ENCODE results near the gene TNNI2. TPM values are rescaled to one million over a fixed set of nuclear protein-coding genes. Genes with fewer than 3 reads are reported as not detected.
A peak's percentile ranks its signal among the peaks of the same experiment; 100 is the strongest.
"Not testable (repeated sequence)": the region's sequence is repeated elsewhere in the genome, so short reads cannot be mapped to it uniquely, and the experiment has no call there.

Gene TNNI2
- polyA plus RNA-seq, 6 donors from 2014 or later, result 3.9 to 12.2 (median 7.2) TPM

DNA sequence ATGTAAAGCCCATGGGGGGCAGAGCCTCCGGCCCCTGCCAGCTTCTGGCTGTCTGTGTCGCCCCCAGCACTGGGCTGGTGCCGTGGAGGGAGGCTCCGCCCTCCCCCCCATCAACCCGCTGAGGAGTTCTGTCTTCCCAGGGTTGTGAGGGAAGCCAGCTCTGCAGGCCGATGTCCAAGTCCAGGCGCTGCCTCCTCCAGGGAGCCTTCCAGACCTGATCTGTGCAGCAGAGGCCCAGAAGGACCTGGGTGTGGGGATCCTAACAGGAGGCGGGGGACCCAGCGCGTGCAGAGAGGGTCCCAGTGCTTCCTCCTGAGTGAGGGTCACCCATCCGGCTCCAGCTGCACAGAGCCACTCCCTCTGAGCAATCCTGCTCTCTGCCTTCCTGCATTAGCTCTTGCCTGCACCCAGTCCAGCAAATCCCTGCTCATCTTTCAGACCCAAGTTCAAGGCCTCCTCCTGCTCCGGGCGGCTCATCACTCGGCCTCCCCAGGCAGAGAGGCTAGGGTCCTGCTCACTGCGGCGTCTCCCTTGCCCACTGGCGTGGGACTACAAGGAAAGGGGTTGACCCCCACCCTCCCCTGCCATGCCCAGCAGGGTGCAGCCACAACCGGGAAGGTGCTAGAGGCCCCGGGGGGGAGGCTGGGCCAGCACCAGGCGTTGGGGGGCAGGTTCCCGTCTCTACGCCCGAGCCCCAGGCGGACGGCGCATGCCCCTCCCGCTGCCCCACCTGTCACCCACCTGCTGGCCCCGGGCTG lies 36.5 kb downstream of the TNNI2 start:
- no peak for DNase-seq
- peaks cover 40 to 63% (median 50%) of the 10 kb centered on the region in 3 donors for H3K4me1 Mint-ChIP-seq
- H3K36me3 Mint-ChIP-seq, result no peaks in the 10 kb centered on the region
- ATAC-seq (ENCODE audit: low read depth in 2 of 2), result no peak
- H3K27ac Mint-ChIP-seq, result peak overlapping the region in 4 of 6 donors; percentile 47 to 71 (median 58)
- no peaks in the 10 kb centered on the region for H3K27me3 Mint-ChIP-seq
- H3K9me3 Mint-ChIP-seq, result no peaks in the 10 kb centered on the region
- no peak overlapping the region for H3K4me3 Mint-ChIP-seq

DNA sequence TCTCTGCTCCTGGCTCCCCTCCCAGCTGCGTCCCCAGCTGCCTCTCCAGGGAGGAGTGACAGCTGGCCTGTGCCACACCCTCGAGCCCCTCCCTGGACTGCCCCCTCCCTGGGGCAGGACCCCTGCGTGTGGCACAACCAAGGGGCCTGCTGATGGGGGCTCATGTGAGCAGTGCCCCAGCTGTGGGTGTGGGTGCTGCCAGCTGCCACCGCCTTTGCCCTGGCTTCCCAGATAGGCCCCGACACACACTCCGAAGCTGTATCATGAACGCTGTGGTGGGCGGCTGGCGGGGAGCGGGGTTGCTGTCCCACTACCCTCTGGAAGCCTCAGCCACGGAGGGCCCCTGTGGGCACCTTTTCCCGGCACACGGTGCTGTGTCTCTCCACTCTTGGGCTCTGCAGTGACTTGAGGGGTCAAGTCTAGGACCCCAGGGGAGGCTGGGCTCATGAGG lies 37.1 kb downstream of the TNNI2 start:
- not testable (repeated sequence) for H3K4me3 Mint-ChIP-seq; ATAC-seq (ENCODE audit: low read depth in 2 of 2); H3K36me3 Mint-ChIP-seq; DNase-seq; H3K27me3 Mint-ChIP-seq; H3K9me3 Mint-ChIP-seq
- H3K27ac Mint-ChIP-seq, result peak overlapping the region in 1 of 6 donors; percentile 41
- H3K4me1 Mint-ChIP-seq, result peaks cover 40 to 63% (median 50%) of the 10 kb centered on the region in 3 donors

DNA sequence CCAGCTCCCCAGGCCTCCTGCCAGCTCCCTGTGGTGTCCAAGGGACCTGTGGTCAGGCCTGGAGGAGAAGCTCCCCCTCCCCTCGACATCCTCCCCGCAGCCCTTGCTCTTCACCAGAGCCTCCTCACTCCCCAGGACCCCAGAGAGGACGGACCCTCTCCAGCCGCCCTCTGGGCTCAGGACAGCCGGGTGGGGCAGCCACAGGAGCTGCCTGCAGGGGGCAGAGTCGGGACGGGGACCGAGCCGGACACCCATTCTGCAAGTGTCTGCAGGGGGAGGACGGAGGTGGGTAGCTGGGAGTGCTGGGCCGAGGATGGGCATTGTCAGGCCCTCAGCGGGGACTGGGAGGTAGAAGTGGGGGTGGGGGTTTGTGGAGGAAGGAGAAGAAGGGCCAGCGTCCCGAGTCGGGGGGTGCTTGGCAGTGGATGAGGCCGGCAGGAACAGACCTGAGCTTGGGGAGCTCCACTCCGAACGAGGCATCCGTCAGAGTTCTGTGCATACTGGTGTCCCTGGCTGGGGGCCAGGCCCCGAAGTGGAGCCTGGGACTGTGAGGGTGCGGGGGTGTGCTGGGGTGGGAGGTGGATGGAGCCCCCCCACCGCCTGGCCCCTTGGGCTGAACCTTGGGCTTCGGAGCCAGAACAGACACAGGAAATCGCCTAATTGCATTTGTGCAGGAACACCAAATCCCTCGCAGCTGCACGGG lies 37.7 kb downstream of the TNNI2 start:
- H3K4me1 Mint-ChIP-seq, result peaks cover 38 to 61% (median 52%) of the 10 kb centered on the region in 3 donors

DNA sequence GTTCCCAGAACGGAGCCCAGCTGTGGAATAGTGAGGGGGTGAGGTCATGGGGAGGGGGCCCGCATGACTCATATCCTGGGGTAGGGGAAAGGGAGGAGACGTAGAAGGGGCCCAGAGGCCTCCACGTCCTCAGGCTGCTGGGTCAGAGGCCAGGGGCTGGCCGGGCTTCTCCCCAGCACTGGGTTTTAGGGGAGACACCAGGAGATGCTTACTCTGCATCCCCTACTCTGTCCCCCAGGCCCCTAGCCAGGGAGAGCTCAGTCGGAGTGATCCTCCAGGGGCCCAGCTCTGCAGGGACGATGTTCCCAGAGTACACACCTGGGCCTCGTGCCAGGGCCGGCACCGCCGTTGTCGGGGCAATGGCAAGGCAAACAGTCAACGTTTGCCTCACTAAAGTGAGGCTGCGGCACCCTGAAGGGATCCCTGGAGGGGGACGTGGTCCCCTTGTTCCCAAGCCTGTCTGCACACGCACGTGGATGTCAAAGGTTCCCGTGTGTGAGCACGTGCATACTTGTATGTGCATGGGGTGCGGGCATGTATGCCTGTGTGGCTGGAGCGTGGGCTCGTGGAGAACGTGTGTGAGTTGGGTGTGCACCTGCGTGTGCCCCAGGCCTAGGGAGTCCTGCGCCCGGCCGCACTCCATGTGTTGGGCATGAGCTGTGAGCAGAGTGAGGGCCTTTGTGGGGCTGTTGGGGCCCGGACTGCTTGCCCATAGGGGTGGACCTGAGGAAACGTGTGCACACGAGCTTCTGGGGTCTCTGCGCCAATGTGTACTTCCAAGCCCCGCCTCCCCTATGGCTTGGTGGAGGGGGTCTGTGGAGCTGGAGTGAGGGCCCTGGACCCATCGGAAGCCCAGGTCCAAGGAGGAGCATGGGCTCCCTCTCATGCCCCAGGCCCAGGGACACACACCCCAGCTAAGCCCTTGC lies 38.7 kb downstream of the TNNI2 start:
- no peak for DNase-seq
- peak overlapping the region in 5 of 6 donors; percentile 54 to 82 (median 70) for H3K27ac Mint-ChIP-seq
- H3K4me3 Mint-ChIP-seq, result peak overlapping the region in 2 of 8 donors; percentile 8 to 35
- H3K9me3 Mint-ChIP-seq, result no peaks in the 10 kb centered on the region
- no peaks in the 10 kb centered on the region for H3K36me3 Mint-ChIP-seq
- H3K4me1 Mint-ChIP-seq, result peaks cover 34 to 58% (median 47%) of the 10 kb centered on the region in 3 donors
- no peaks in the 10 kb centered on the region for H3K27me3 Mint-ChIP-seq
- no peak for ATAC-seq (ENCODE audit: low read depth in 2 of 2)

More for the DNA sequence above, 37.7 kb downstream of the TNNI2 start:
- Mint-ChIP-seq H3K36me3 (no peaks in the 10 kb centered on the region), H3K4me3 (no peak overlapping the region), H3K27ac (peak overlapping the region in 2 of 6 donors; percentile 38 to 41), H3K9me3 (no peaks in the 10 kb centered on the region), H3K27me3 (no peaks in the 10 kb centered on the region)
- ATAC-seq (ENCODE audit: low read depth in 2 of 2) (no peak), DNase-seq (no peak)

DNA sequence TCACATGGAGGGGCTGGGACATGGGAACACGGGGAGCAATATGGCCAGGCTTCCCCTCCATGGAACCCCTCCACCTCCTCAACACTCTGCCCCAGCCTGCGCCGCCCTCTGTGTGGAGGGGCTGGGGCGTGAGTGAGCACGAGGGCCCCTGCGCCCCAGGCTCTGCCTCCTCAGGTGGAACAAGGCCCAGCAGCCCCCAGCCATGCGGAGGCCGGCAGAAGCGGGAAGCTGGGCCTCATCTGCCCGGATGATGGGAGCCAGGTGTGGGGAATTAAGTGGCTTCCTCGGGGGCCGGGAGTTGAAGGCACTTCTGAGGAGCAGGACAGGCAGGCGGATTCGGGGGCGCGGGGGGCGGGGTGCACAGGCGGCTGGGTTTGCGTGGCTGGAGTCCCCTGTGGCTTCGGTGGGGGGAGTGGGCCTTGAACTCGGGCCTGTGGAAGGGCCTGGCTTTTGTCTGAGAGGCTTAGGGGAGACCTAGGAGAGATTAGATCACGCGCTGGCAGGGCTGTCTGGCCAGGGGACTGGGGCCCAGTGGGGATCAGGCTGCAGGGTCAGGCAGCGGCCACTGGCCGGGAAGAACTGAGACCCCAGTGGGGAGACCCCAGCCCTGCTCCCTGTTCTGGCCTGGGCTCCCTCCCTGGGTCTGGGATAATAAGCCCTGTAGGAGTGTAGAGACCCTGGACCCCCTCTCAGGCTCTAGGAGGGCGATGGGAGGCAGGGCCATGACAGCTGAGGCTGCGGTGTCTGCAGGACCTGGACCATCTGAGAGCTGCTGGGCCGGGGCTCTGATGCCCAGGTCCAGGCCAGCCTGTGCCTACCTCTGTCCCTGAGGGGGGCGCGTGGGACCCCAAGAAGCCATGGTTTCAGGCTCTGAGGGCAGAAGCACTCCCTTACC lies 39.6 kb downstream of the TNNI2 start:
- no peak for DNase-seq
- H3K27ac Mint-ChIP-seq, result peak overlapping the region in 1 of 6 donors; percentile 77
- H3K4me3 Mint-ChIP-seq, result no peak overlapping the region
- no peaks in the 10 kb centered on the region for H3K27me3 Mint-ChIP-seq
- peaks cover 31 to 55% (median 43%) of the 10 kb centered on the region in 3 donors for H3K4me1 Mint-ChIP-seq
- H3K9me3 Mint-ChIP-seq, result no peaks in the 10 kb centered on the region
- H3K36me3 Mint-ChIP-seq, result no peaks in the 10 kb centered on the region
- no peak for ATAC-seq (ENCODE audit: low read depth in 2 of 2)

DNA sequence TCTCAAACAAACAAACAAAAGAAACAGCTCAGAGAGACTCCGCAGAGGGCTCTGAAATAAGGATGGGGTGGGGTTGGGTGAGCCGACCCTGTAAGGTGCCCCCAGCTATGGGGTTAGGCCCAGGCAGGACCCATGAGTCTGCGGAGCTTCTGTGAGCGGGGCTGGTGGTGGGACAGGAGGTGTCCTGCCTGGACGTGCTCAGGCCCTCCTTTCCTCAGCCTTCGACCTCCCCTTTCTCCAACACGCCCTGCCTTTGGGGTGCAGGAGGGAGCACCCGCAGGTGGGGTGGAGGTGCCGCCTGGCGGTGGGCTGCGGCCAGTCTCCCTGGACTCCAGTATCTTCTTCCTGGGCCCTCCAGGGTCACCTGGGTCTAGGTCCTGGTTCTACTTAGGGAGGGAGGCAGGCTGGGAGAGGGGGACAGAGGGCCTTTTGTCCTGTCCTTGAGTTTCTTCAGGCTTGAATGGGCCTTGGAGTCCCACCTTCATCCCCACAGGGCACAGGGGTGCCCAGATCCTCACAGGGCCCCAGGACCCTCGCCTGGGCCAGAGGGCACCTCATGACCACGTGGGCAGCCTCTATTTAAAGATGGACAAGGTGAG lies 40.7 kb downstream of the TNNI2 start:
- DNase-seq, result no peak
- Mint-ChIP-seq H3K9me3 (no peaks in the 10 kb centered on the region), H3K36me3 (no peaks in the 10 kb centered on the region), H3K27me3 (no peaks in the 10 kb centered on the region), H3K27ac (peak overlapping the region in 4 of 6 donors; percentile 13 to 67 (median 55)), H3K4me3 (peak overlapping the region in 1 of 8 donors; percentile 29), H3K4me1 (peaks cover 27 to 55% (median 45%) of the 10 kb centered on the region in 3 donors)
- ATAC-seq (ENCODE audit: low read depth in 2 of 2), result no peak

DNA sequence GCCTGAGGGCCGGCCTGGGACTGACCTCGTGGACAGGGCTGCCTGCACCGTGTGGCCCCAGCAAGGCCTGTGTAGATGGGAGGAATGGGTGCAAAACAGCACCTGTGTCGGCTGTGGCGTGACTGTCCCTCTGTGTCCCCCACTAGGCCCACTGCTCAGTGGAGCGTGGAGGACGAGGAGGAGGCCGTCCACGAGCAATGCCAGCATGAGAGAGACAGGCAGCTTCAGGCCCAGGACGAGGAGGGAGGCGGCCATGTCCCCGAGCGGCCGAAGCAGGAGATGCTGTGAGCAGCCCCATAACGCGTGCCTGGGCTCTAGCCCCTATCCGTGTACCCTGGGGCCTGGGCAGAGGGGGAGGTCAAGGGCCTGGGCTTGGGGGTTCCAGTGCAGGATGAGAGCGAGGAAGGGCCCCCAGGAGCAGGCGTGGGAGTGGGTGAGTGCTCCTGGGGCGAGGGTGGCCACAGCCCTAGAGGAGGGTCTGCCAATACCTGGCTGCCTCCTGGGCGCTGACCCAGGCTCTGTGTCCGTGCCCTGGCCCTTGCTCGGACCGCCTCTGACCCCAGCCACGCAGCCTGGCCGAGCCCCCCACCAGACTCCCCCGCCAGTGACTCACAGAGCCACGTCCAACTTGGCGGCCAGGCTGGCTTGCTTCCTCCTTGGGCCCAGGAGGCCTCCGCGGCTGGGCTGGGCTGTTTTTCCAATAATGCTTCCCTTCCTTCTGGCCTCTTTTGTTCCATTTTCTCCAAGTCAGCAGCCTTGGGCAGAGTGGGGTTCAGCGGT lies 41.4 kb downstream of the TNNI2 start:
- peak overlapping the region in 5 of 6 donors; percentile 13 to 81 (median 66) for H3K27ac Mint-ChIP-seq
- no peaks in the 10 kb centered on the region for H3K9me3 Mint-ChIP-seq
- DNase-seq (no peak), ATAC-seq (ENCODE audit: low read depth in 2 of 2) (no peak)
- no peaks in the 10 kb centered on the region for H3K27me3 Mint-ChIP-seq
- H3K4me1 Mint-ChIP-seq, result peaks cover 27 to 55% (median 44%) of the 10 kb centered on the region in 3 donors
- no peaks in the 10 kb centered on the region for H3K36me3 Mint-ChIP-seq
- H3K4me3 Mint-ChIP-seq, result peak overlapping the region in 3 of 8 donors; percentile 39 to 70 (median 42)

DNA sequence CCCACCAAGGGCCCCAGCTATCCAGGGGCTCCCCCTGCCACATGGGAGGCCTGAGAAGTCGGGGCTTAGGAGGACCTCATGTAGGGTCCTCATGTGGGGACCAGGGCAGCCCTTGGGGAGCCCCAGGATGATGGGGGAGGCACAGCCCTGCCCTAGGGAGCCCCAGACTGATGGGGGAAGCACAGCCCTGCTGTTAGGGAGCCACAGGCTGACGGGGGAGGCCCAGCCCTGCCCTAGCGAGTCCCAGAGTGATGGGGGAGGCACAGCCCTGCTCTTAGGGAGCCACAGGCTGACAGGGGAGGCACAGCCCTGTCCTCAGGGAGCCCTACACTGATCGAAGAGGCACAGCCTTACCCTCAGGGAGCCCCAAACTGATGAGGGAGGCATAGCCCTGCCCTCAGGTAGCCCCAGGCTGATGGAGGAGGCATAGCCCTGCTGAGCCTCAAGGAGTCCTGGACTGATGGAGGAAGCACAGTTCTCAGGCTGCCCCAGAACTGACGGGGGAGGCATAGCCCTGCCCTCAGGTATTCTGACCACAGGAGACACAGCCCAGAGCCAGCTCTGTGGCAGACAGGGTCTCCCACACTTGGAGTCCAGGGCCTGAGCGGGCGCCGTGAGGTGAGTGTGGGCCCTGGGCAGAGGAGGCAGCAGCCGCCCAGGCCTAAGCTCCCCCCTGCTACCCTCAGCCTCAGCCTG lies 42.1 kb downstream of the TNNI2 start:
- DNase-seq, result no peak
- peak overlapping the region in 5 of 8 donors; percentile 9 to 70 (median 42) for H3K4me3 Mint-ChIP-seq
- H3K36me3 Mint-ChIP-seq, result no peaks in the 10 kb centered on the region
- H3K27ac Mint-ChIP-seq, result peak overlapping the region; percentile 16 to 90 (median 75)
- no peaks in the 10 kb centered on the region for H3K9me3 Mint-ChIP-seq
- ATAC-seq (ENCODE audit: low read depth in 2 of 2), result no peak
- no peaks in the 10 kb centered on the region for H3K27me3 Mint-ChIP-seq
- peaks cover 23 to 55% (median 41%) of the 10 kb centered on the region in 3 donors for H3K4me1 Mint-ChIP-seq

DNA sequence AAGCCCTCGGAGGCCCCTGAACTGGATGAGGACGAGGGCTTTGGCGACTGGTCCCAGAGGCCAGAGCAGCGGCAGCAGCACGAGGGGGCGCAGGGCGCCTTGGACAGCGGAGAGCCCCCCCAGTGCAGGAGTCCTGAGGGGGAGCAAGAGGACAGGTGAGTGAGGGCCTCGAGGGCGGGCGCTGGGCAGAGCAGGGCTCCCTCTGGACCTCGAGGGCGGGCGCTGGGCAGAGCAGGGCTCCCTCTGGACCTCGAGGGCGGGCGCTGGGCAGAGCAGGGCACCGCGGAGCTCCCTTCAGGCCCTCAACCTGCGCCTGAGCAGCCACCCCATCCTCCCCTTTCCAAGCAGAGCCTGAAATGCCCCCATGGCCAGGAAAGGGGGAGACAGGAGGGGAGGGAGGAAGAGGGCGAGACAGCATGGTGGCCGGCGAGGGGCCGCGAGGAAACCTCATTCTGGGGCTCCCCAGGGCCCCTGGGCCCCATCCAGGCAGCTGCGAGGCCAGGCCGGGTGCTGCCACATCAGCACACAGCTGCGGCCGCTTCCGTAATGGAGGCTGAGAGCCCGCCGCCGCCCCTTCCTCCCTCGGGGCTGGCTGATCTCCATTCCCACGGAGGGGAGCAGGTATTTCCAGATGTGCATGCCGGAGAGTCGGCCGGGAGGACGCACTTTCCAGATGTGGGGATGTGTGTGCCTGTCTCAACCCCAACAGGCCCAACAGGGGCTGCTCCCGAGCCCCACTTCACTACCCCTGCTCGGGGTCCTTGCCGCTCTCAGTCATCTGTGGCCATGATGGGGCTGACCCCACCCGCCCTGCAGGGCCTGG lies 42.9 kb downstream of the TNNI2 start:
- Mint-ChIP-seq H3K4me1 (peaks cover 18 to 49% (median 39%) of the 10 kb centered on the region in 3 donors), H3K36me3 (no peaks in the 10 kb centered on the region), H3K27me3 (no peaks in the 10 kb centered on the region), H3K4me3 (peak overlapping the region in 5 of 8 donors; percentile 47 to 61 (median 54)), H3K27ac (peak overlapping the region in 5 of 6 donors; percentile 32 to 90 (median 46)), H3K9me3 (no peaks in the 10 kb centered on the region)
- DNase-seq (peak; percentile 29), ATAC-seq (ENCODE audit: low read depth in 2 of 2) (peak; percentile 58 to 66)
